Measurements from ENCODE around the gene ARHGEF17.

DNA sequence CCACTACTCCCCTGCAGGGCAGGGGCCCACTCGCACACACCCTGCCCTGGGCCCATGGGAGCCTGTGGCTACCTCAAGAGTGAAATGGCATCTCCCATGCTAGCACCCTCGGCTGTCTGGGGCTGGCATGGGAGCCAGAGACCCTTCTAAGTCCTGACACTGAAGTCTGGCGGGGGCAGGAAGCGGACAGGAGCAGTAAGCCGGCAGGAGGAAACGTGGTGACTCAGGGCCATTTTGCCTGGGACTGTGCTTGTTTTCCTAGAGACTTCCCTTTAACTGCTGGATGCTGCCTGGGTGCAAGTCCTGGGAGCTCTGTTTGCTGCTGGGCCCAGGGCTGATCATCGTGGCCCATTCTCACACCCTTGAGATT is 84.9 kb downstream of the ARHGEF17 start:
- TF ChIP-seq, protein P1, sequence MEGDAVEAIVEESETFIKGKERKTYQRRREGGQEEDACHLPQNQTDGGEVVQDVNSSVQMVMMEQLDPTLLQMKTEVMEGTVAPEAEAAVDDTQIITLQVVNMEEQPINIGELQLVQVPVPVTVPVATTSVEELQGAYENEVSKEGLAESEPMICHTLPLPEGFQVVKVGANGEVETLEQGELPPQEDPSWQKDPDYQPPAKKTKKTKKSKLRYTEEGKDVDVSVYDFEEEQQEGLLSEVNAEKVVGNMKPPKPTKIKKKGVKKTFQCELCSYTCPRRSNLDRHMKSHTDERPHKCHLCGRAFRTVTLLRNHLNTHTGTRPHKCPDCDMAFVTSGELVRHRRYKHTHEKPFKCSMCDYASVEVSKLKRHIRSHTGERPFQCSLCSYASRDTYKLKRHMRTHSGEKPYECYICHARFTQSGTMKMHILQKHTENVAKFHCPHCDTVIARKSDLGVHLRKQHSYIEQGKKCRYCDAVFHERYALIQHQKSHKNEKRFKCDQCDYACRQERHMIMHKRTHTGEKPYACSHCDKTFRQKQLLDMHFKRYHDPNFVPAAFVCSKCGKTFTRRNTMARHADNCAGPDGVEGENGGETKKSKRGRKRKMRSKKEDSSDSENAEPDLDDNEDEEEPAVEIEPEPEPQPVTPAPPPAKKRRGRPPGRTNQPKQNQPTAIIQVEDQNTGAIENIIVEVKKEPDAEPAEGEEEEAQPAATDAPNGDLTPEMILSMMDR (IDR thresholded peaks at IDR 0.05; ENCODE audit: poor library complexity): no peak
- TF ChIP-seq EZH2 (IDR thresholded peaks at IDR 0.05; ENCODE audit: borderline replicate concordance): no peak
